GM23248 (cell line): ENCODE measurements around the gene RGS9.

ENCODE experiments used
- EZH2 ChIP-seq: fragments of 200-600 bp; sonication (generic); IDR thresholded peaks from 2 replicates; pipeline ENCODE4 v1.6.1; 2018; ENCODE audit warnings: antibody characterized with exemption, mild to moderate bottlenecking; ENCODE audit not compliant: insufficient read depth, poor library complexity, severe bottlenecking
- EZH2phosphoT487 ChIP-seq: fragments of 200-600 bp; sonication (generic); IDR thresholded peaks from 2 replicates; pipeline ENCODE4 v1.6.1; 2018; ENCODE audit warnings: antibody characterized with exemption, moderate library complexity, mild to moderate bottlenecking, low read depth; ENCODE audit not compliant: insufficient read depth

DNA sequence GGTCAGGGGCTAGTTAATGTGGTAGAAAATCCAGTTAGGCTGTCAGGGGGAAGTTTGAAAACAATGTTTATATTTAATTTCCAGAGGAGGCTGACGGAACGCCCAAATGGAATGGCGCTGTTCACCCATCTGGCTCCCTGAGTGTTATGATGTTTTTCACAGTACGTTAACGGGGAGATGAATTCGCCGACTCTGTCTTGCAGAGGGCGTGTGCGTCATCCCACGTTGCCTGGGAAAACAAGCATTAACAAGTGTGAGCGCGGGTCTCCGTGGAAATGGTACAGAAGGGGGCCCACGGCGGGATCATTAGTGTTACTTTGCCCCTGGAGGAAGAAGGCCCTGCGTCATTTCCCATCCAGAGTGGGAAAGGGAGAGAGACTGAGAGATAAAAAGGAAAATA is 29.6 kb downstream of the RGS9 start:
- TF ChIP-seq EZH2phosphoT487 (no peak), EZH2 (no peak)
